ENCODE data around the gene CUBN. TPM values are rescaled to one million over a fixed set of nuclear protein-coding genes. Genes with fewer than 3 reads are reported as not detected.

The CUBN gene
- total RNA-seq, 3 donors from 2014 or later (not counting 1 experiment from before 2014, with no cell fraction given), result 4.7 to 5.6 (median 5.1) TPM

DNA sequence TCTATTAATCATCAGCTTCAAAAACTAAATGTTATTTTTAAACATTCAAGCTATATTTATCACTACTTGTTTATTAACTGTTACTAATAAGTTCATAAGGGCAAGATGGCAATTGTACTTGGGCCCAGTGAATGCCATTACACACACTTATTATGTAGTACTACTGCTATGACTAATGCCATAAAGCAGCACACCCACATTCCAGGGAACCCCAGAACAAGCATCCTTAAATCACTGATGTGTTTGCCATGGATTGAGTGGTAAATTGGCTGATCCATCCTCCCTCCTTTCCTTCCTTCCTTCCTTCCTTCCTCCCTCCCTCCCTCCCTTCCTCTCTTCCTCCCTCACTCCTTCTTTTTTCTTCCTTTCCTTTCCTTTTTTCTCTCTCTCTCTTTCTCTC, 275.0 kb downstream of the CUBN start:
- H3K36me3 ChIP-seq (ENCODE audit: control insufficient read depth, insufficient read depth, low read length), result no peaks in the 10 kb centered on the region
- Mint-ChIP-seq H3K36me3 (no peaks in the 10 kb centered on the region), H3K27me3 (ENCODE audit: low read depth in 2 of 2) (peaks cover 0 to 7% of the 10 kb centered on the region in 2 donors), H3K4me1 (no peaks in the 10 kb centered on the region), H3K27ac (no peak overlapping the region), H3K9me3 (no peaks in the 10 kb centered on the region), H3K4me3 (no peak overlapping the region)
- no peak for ATAC-seq
- no peak for DNase-seq
- intact Hi-C loops (cut with micrococcal nuclease), result no loop called here
- TF ChIP-seq, protein P1, sequence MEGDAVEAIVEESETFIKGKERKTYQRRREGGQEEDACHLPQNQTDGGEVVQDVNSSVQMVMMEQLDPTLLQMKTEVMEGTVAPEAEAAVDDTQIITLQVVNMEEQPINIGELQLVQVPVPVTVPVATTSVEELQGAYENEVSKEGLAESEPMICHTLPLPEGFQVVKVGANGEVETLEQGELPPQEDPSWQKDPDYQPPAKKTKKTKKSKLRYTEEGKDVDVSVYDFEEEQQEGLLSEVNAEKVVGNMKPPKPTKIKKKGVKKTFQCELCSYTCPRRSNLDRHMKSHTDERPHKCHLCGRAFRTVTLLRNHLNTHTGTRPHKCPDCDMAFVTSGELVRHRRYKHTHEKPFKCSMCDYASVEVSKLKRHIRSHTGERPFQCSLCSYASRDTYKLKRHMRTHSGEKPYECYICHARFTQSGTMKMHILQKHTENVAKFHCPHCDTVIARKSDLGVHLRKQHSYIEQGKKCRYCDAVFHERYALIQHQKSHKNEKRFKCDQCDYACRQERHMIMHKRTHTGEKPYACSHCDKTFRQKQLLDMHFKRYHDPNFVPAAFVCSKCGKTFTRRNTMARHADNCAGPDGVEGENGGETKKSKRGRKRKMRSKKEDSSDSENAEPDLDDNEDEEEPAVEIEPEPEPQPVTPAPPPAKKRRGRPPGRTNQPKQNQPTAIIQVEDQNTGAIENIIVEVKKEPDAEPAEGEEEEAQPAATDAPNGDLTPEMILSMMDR (IDR thresholded peaks at IDR 0.05), result no peak
- no peak overlapping the region for H3K27ac ChIP-seq (ENCODE audit: low read length)
- H3K9me3 ChIP-seq (ENCODE audit: control insufficient read depth, insufficient read depth, low read length), result no peaks in the 10 kb centered on the region
- no peaks in the 10 kb centered on the region for H3K27me3 ChIP-seq (ENCODE audit: control insufficient read depth, insufficient read depth, low read length)
- H3K4me3 ChIP-seq (ENCODE audit: low read length), result no peak overlapping the region
- H3K4me1 ChIP-seq (ENCODE audit: control insufficient read depth, insufficient read depth, low read length), result no peaks in the 10 kb centered on the region

DNA sequence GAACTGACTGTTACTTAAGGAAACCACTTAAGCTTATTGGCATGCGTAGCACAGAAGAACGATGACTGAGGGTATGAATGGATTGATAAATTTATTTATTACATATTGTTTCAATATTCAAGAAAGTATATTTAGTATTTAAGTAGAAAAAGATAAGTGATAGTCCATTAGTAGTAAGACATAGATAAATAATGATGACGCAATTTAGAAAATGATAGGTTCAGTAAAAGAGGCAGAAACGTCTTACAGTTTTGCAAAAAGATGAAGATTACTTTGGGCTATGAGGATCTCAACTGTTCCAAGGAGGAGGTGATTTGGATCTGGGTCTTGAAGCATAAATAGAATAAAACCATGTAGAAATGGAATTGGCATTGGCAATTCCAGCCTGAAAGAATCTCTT, 275.8 kb downstream of the CUBN start:
- H3K27me3 ChIP-seq (ENCODE audit: control insufficient read depth, insufficient read depth, low read length), result no peaks in the 10 kb centered on the region
- ATAC-seq (no peak), DNase-seq (no peak)
- no peaks in the 10 kb centered on the region for H3K4me1 Mint-ChIP-seq
- intact Hi-C loops (cut with micrococcal nuclease), result no loop called here
- no peak overlapping the region for H3K27ac ChIP-seq (ENCODE audit: low read length)
- no peak overlapping the region for H3K4me3 ChIP-seq (ENCODE audit: low read length)
- no peak overlapping the region for H3K4me3 Mint-ChIP-seq
- H3K36me3 ChIP-seq (ENCODE audit: control insufficient read depth, insufficient read depth, low read length), result no peaks in the 10 kb centered on the region
- TF ChIP-seq, protein P1 (IDR thresholded peaks at IDR 0.05), result no peak
- H3K9me3 Mint-ChIP-seq, result no peaks in the 10 kb centered on the region
- no peaks in the 10 kb centered on the region for H3K9me3 ChIP-seq (ENCODE audit: control insufficient read depth, insufficient read depth, low read length)
- no peak overlapping the region for H3K27ac Mint-ChIP-seq
- peaks cover 0 to 6% of the 10 kb centered on the region in 2 donors for H3K27me3 Mint-ChIP-seq (ENCODE audit: low read depth in 2 of 2)
- 86% methylated on average over 2 of the region's 4 CpGs for WGBS (ENCODE audit: insufficient coverage)
- no peaks in the 10 kb centered on the region for H3K4me1 ChIP-seq (ENCODE audit: control insufficient read depth, insufficient read depth, low read length)
- no peaks in the 10 kb centered on the region for H3K36me3 Mint-ChIP-seq

DNA sequence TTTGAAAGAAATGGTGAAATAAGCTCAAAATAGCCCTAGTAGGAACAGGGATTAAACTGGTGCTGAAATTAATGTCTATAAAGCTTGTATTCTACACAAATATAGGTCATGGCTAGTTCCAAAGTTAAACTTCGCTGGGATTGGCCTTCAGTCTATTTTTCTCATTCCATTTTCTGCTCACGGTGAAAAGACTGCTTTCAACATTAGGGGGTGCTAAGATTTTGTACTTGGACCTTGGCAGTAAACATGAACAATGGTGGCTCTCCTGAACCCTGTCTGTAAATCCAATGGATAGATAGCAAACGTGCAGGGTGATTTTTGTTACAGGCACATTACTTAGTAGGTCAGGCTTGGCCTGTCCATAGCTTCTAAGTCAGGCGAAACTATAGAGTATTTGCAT, 276.4 kb downstream of the CUBN start:
- Mint-ChIP-seq H3K4me3 (no peak overlapping the region), H3K4me1 (no peaks in the 10 kb centered on the region), H3K27ac (no peak overlapping the region), H3K9me3 (no peaks in the 10 kb centered on the region), H3K27me3 (ENCODE audit: low read depth in 2 of 2) (peaks cover 0 to 6% of the 10 kb centered on the region in 2 donors), H3K36me3 (no peaks in the 10 kb centered on the region)
- Histone ChIP-seq H3K4me3 (ENCODE audit: low read length) (no peak overlapping the region), H3K27me3 (ENCODE audit: control insufficient read depth, insufficient read depth, low read length) (no peaks in the 10 kb centered on the region), H3K36me3 (ENCODE audit: control insufficient read depth, insufficient read depth, low read length) (no peaks in the 10 kb centered on the region), H3K27ac (ENCODE audit: low read length) (no peak overlapping the region), H3K9me3 (ENCODE audit: control insufficient read depth, insufficient read depth, low read length) (no peaks in the 10 kb centered on the region), H3K4me1 (ENCODE audit: control insufficient read depth, insufficient read depth, low read length) (no peaks in the 10 kb centered on the region)
- 69% methylated on average over 4 of the region's 4 CpGs for WGBS (ENCODE audit: insufficient coverage)
- TF ChIP-seq, protein P1 (IDR thresholded peaks at IDR 0.05), result no peak
- ATAC-seq (no peak), DNase-seq (peak in 1 of 2 donors; percentile 30)
- intact Hi-C loops (cut with micrococcal nuclease), result no loop called here

DNA sequence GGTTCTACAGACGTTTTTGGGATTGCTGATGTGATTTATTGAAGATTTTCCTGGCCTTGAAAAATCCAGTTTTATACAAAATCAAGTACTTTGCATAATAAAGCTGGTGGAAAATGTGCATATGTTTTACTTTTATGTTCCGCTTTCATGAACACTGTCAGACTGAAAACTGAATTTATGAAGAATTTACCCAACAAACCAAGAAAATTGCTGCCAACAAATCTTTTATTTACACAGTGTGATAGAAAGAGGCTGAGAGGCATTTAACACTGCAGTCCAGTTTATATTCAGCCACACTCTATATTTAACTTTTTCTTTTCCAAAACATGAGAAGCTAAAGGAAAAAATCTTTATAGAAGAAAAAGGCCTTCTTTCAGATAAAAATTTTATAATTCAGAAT, 277.0 kb downstream of the CUBN start:
- Histone ChIP-seq H3K27me3 (ENCODE audit: control insufficient read depth, insufficient read depth, low read length) (no peaks in the 10 kb centered on the region), H3K4me1 (ENCODE audit: control insufficient read depth, insufficient read depth, low read length) (no peaks in the 10 kb centered on the region), H3K9me3 (ENCODE audit: control insufficient read depth, insufficient read depth, low read length) (no peaks in the 10 kb centered on the region), H3K27ac (ENCODE audit: low read length) (no peak overlapping the region), H3K36me3 (ENCODE audit: control insufficient read depth, insufficient read depth, low read length) (no peaks in the 10 kb centered on the region), H3K4me3 (ENCODE audit: low read length) (no peak overlapping the region)
- 71% methylated on average over 1 of the region's 2 CpGs for WGBS (ENCODE audit: insufficient coverage)
- TF ChIP-seq, protein P1 (IDR thresholded peaks at IDR 0.05), result no peak
- no peak for DNase-seq
- H3K36me3 Mint-ChIP-seq, result no peaks in the 10 kb centered on the region
- intact Hi-C loops (cut with micrococcal nuclease), result no loop called here
- H3K4me1 Mint-ChIP-seq, result no peaks in the 10 kb centered on the region
- no peak overlapping the region for H3K4me3 Mint-ChIP-seq
- no peak overlapping the region for H3K27ac Mint-ChIP-seq
- no peaks in the 10 kb centered on the region for H3K9me3 Mint-ChIP-seq
- ATAC-seq, result no peak
- peaks cover 0 to 6% of the 10 kb centered on the region in 2 donors for H3K27me3 Mint-ChIP-seq (ENCODE audit: low read depth in 2 of 2)

Measured in natural killer cell (primary cell).